Ovary (tissue), 3 donors: ENCODE results near the gene GLA.

Experiments used
- EP300 ChIP-seq: sonication (generic); formaldehyde crosslinking; IDR thresholded peaks from one replicate; pipeline ENCODE4 v1.6.1; 2017; ENCODE audit warnings: antibody characterized with exemption
- POLR2A ChIP-seq: fragments of 450-650 bp; IDR thresholded peaks from one replicate; pipeline ENCODE4 v1.6.1; 2017; ENCODE audit warnings: antibody characterized with exemption, mild to moderate bottlenecking, moderate library complexity
- TF ChIP-seq, protein P1 (sequence below), 3 donors: fragments of 450-650 bp in 2 of 3; fragments of 200-600 bp in 1 of 3; IDR thresholded peaks; one replicate each; pipeline versions ENCODE4 v1.5.1 to v1.8.0; 2016 to 2022; ENCODE audit warnings: antibody characterized with exemption in 3 of 3, mild to moderate bottlenecking in 1 of 3
- donor health status: DM: no; HTN: no; CAD: no.

- TF ChIP-seq, protein P1, sequence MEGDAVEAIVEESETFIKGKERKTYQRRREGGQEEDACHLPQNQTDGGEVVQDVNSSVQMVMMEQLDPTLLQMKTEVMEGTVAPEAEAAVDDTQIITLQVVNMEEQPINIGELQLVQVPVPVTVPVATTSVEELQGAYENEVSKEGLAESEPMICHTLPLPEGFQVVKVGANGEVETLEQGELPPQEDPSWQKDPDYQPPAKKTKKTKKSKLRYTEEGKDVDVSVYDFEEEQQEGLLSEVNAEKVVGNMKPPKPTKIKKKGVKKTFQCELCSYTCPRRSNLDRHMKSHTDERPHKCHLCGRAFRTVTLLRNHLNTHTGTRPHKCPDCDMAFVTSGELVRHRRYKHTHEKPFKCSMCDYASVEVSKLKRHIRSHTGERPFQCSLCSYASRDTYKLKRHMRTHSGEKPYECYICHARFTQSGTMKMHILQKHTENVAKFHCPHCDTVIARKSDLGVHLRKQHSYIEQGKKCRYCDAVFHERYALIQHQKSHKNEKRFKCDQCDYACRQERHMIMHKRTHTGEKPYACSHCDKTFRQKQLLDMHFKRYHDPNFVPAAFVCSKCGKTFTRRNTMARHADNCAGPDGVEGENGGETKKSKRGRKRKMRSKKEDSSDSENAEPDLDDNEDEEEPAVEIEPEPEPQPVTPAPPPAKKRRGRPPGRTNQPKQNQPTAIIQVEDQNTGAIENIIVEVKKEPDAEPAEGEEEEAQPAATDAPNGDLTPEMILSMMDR (IDR thresholded peaks at IDR 0.05) = no peak
- no peak for TF ChIP-seq POLR2A
- TF ChIP-seq EP300 = no peak
Measured at GRCh38 chrX:101370888-101371504, 36.7 kb downstream of the GLA start.
